Activated CD4-positive, CD25-positive, alpha-beta regulatory T cell treated with anti-CD3 and anti-CD28 coated beads, Interleukin-2, amount 50 U/mL, for 72 hours (primary cell): ENCODE measurements around the gene SERPINB6.
"Not testable (repeated sequence)": the region's sequence is repeated elsewhere in the genome, so short reads cannot be mapped to it uniquely, and the experiment has no call there.

Experiments used
- DNase-seq: peaks from one replicate; pipeline ENCODE4 v3.0.0; 2021

SERPINB6 gene

GRCh38 chr6:2903411-2904185, 67.8 kb downstream of the SERPINB6 start:
- not testable (repeated sequence) for DNase-seq

- DNase-seq = not testable (repeated sequence)
Measured at GRCh38 chr6:2901645-2902502, 69.5 kb downstream of the SERPINB6 start.

GRCh38 chr6:2900821-2901644, 70.3 kb downstream of the SERPINB6 start:
- no peak for DNase-seq

DNA sequence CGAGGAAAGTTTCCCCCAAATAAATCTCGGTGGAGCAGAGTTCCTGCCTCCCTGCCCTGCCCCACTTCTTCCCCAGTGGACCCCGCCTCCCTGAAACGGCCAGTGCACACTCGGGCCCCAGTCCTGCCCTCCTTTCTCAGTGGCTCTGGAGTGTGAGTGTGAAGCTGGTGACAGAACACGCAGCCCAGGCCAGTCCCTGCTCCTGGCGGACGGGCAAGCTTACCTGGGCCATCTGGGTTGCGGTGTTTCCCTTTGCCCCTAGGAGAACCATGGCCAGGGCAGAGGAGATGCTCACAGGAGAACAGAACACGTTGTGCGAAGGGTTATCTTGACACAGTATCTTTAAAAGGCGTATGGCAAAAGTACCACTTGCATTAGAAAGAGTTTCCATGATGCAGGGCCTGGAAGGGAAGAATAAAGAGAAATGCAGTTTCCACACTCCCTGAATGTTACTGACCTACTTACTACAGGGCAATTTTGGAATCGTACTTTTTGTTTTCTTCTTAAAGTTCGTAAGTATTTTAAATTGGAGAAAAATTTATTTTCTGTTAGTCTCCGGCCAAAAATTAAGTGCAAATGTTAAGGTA, 71.1 kb downstream of the SERPINB6 start:
- DNase-seq = no peak

DNA sequence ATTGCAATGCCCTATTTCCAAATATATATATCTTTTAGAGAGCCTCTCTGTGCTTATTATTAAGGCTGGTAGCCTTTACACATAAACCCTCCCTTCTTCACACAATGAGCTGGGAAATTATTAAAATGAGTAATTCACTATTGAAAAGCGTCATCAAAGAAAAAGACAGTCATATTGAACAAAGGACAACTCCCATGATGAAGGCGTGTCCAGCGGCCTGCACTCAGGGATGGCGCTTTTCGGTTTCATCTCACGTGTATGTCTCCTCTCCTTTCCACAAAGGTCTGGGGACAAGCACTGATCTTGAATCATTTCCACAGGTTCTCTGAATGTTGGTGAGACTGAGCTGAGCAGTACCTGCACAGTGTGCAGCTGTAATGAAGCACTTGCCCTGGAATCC, 71.8 kb downstream of the SERPINB6 start:
- no peak for DNase-seq
